ENCODE results near the gene KATNAL2.

GRCh38 chr18:46917803-46918600 is 600 bp downstream of the KATNAL2 start:
- TF ChIP-seq, protein P1, sequence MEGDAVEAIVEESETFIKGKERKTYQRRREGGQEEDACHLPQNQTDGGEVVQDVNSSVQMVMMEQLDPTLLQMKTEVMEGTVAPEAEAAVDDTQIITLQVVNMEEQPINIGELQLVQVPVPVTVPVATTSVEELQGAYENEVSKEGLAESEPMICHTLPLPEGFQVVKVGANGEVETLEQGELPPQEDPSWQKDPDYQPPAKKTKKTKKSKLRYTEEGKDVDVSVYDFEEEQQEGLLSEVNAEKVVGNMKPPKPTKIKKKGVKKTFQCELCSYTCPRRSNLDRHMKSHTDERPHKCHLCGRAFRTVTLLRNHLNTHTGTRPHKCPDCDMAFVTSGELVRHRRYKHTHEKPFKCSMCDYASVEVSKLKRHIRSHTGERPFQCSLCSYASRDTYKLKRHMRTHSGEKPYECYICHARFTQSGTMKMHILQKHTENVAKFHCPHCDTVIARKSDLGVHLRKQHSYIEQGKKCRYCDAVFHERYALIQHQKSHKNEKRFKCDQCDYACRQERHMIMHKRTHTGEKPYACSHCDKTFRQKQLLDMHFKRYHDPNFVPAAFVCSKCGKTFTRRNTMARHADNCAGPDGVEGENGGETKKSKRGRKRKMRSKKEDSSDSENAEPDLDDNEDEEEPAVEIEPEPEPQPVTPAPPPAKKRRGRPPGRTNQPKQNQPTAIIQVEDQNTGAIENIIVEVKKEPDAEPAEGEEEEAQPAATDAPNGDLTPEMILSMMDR (conservative IDR thresholded peaks at IDR 0.05), result no peak
- TF ChIP-seq EZH2 (IDR thresholded peaks at IDR 0.05; ENCODE audit: low read depth), result no peak

Data from PC-9 (cell line).